Psoas muscle (tissue), 8 donors: ENCODE data around the gene GDPD5. TPM values are rescaled to one million over a fixed set of nuclear protein-coding genes. Genes with fewer than 3 reads are reported as not detected.

Experiments
- ATAC-seq, 4 donors: fragments of 200-7000 bp; cut with Tn5 transposase; one replicate each; pipeline ENCODE4 v1.9.1; 2020; ENCODE audit warnings: moderate library complexity in 3 of 4, mild to moderate bottlenecking in 2 of 4
- DNase-seq, 2 donors: peaks; one replicate each; pipeline ENCODE4 v3.0.0-alpha.2; 2020
- H3K27ac ChIP-seq: fragments of 200-600 bp; one replicate; pipeline ENCODE4 v1.8.0; 2022
- H3K27me3 ChIP-seq, 3 donors: fragments of 200-600 bp in 1 of 3; one replicate each; pipeline versions ENCODE4 v1.6.1 to v1.8.0; 2013 to 2022; ENCODE audit warnings: low read length in 2 of 3, mild to moderate bottlenecking in 2 of 3, moderate library complexity in 1 of 3; ENCODE audit not compliant: insufficient read depth in 3 of 3
- H3K36me3 ChIP-seq, 2 donors: fragments of 200-600 bp in 1 of 2; one replicate each; pipeline versions ENCODE4 v1.6.1 to v1.8.0; 2013 to 2022; ENCODE audit warnings: low read depth in 1 of 2, mild to moderate bottlenecking in 1 of 2, moderate library complexity in 1 of 2; ENCODE audit not compliant: insufficient read depth in 1 of 2
- H3K4me1 ChIP-seq: fragments of 200-600 bp; one replicate; pipeline ENCODE4 v1.8.0; 2022
- H3K4me3 ChIP-seq: fragments of 200-600 bp; one replicate; pipeline ENCODE4 v1.8.0; 2022; ENCODE audit warnings: mild to moderate bottlenecking
- H3K9me3 ChIP-seq: fragments of 200-600 bp; one replicate; pipeline ENCODE4 v1.8.0; 2022
- CTCF ChIP-seq: fragments of 200-600 bp; IDR thresholded peaks from one replicate; pipeline ENCODE4 v1.8.0; 2022; ENCODE audit warnings: antibody characterized with exemption
- WGBS, 3 donors: extraction: QIAGEN DNeasy Blood & Tissue Kit; methylation state at CpG; one replicate each; pipeline versions ENCODE4 v1.1.6 to v1.1.7; 2013; 5-methylcytosine and 5-hydroxymethylcytosine counted together
- intact Hi-C, 2 donors: fragments of 100-400 bp; cut with DNase I; formaldehyde crosslinking; loops; one replicate each; pipeline versions ENCODE4 v1.11.0 to v1.14.2; 2022
- polyA plus RNA-seq, 3 donors: library from polyadenylated mRNA; stranded (reverse); fragments of 200-250 nt; gene quantifications; one replicate each; pipeline ENCODE4 v1.2.3, GENCODE V29; 2013
- total RNA-seq, 4 donors: library from RNA; stranded (reverse); fragmentation: NEBNext Ultra II Directional in 2 of 4; extraction: Animal tissue kit (Norgen Biotek cat#: 25700) in 2 of 4; gene quantifications; one replicate each; pipeline versions ENCODE4 v1.2.1 to v1.2.4, GENCODE V29; 2021 to 2023
- donor health status: healthy with polysubstance abuse.
- donor health status: DM: no; HTN: no; CAD: no; lungs with moderate emphysema.
- donor health status: Bipolar disorder and iron deficiency.
- donor health status: healthy.
- donor health status: DM: yes; HTN: yes; CAD: no.
- donor health status: DM: no; HTN: no; CAD: no.
- donor health status: DM: no; HTN: no; CAD: no.
- donor health status: DM: yes; HTN: yes; CAD: no.

The GDPD5 gene
- total and polyA plus RNA-seq, 7 donors = 2.7 to 16.5 (median 11.5) TPM

- ATAC-seq = no peak
- no peaks in the 10 kb centered on the region for H3K27me3 ChIP-seq
- no peak for TF ChIP-seq CTCF
- WGBS, 3 donors = 74 to 77% (median 75%) methylated on average over 10 of the region's 10 CpGs
- H3K4me1 ChIP-seq = peaks cover 44% of the 10 kb centered on the region
- H3K36me3 ChIP-seq = no peaks in the 10 kb centered on the region
- peak overlapping the region; percentile 92 for H3K4me3 ChIP-seq
- DNase-seq = no peak
- H3K9me3 ChIP-seq = no peaks in the 10 kb centered on the region
- intact Hi-C loops = no loop called here
- no peak overlapping the region for H3K27ac ChIP-seq
Measured at GRCh38 chr11:75523811-75524664, 1.7 kb downstream of the GDPD5 start.

- peaks cover 44% of the 10 kb centered on the region for H3K4me1 ChIP-seq
- WGBS, 3 donors = 46 to 66% (median 51%) methylated on average over 5 of the region's 5 CpGs
- intact Hi-C loops = no loop called here
Measured at GRCh38 chr11:75523189-75523588, 2.6 kb downstream of the GDPD5 start.

GRCh38 chr11:75522286-75523044 lies 3.3 kb downstream of the GDPD5 start:
- 81 to 84% (median 83%) methylated on average over 7 of the region's 7 CpGs for WGBS, 3 donors
- H3K9me3 ChIP-seq = no peaks in the 10 kb centered on the region
- peaks cover 44% of the 10 kb centered on the region for H3K4me1 ChIP-seq
- no peaks in the 10 kb centered on the region for H3K36me3 ChIP-seq
- no peak overlapping the region for H3K4me3 ChIP-seq
- no peak for TF ChIP-seq CTCF
- no peak for ATAC-seq
- intact Hi-C loops = no loop called here
- no peaks in the 10 kb centered on the region for H3K27me3 ChIP-seq
- no peak overlapping the region for H3K27ac ChIP-seq
- DNase-seq = no peak

More at GRCh38 chr11:75523189-75523588, 2.6 kb downstream of the GDPD5 start:
- Histone ChIP-seq H3K9me3 (no peaks in the 10 kb centered on the region), H3K4me3 (no peak overlapping the region), H3K27ac (no peak overlapping the region), H3K36me3 (no peaks in the 10 kb centered on the region), H3K27me3 (no peaks in the 10 kb centered on the region)
- no peak for ATAC-seq
- no peak for DNase-seq
- no peak for TF ChIP-seq CTCF

GRCh38 chr11:75520688-75521087 lies 5.1 kb downstream of the GDPD5 start:
- 28 to 41% (median 32%) methylated on average over 7 of the region's 7 CpGs for WGBS, 3 donors
- peaks cover 44% of the 10 kb centered on the region for H3K4me1 ChIP-seq
- H3K36me3 ChIP-seq = no peaks in the 10 kb centered on the region
- peak; percentile 45 to 66 for DNase-seq
- peak overlapping the region; percentile 50 for H3K27ac ChIP-seq
- H3K27me3 ChIP-seq = no peaks in the 10 kb centered on the region
- intact Hi-C loops = no loop called here
- no peak overlapping the region for H3K4me3 ChIP-seq
- ATAC-seq = peak; percentile 39 to 72 (median 56)
- H3K9me3 ChIP-seq = no peaks in the 10 kb centered on the region
- TF ChIP-seq CTCF = no peak
